Activated T-helper 2 cell treated with anti-CD3 and anti-CD28 coated beads, Interferon-gamma antibody, Interleukin-2, Interleukin-4, amounts not matched to agents 10 μg/mL and 5 μg/mL and 100 μg/mL, durations not matched to agents 14 hours and 24 hours and 36 hours (primary cell): ENCODE results near the gene SAMD7. TPM values are rescaled to one million over a fixed set of nuclear protein-coding genes. Genes with fewer than 3 reads are reported as not detected.

Experiments
- DNase-seq: peaks from one replicate; pipeline ENCODE4 v3.0.0; 2021; ENCODE audit warnings: low spot score
- H3K27ac Mint-ChIP-seq: one replicate; pipeline ENCODE4 v1.8.0; 2021; ENCODE audit warnings: mixed read lengths
- H3K27me3 Mint-ChIP-seq: one replicate; pipeline ENCODE4 v1.8.0; 2021; ENCODE audit warnings: low read depth, mixed read lengths
- H3K36me3 Mint-ChIP-seq: one replicate; pipeline ENCODE4 v1.8.0; 2021; ENCODE audit warnings: low read depth, mixed read lengths
- H3K4me1 Mint-ChIP-seq: one replicate; pipeline ENCODE4 v1.8.0; 2021; ENCODE audit warnings: low read depth, mixed read lengths
- H3K4me3 Mint-ChIP-seq: one replicate; pipeline ENCODE4 v1.8.0; 2021; ENCODE audit warnings: low read depth, mild to moderate bottlenecking, moderate library complexity, mixed read lengths
- H3K9me3 Mint-ChIP-seq: one replicate; pipeline ENCODE4 v1.8.0; 2021; ENCODE audit warnings: mixed read lengths
- intact Hi-C: fragments of 100-400 bp; cut with micrococcal nuclease; formaldehyde crosslinking; loops from one replicate; pipeline ENCODE4 v1.15.1; 2023
- total RNA-seq: library from RNA; stranded (reverse); gene quantifications from 2 replicates; pipeline ENCODE4 v1.2.3, GENCODE V29; 2022

SAMD7 gene
- total RNA-seq, 1 donor from 2014 or later = not detected

DNA sequence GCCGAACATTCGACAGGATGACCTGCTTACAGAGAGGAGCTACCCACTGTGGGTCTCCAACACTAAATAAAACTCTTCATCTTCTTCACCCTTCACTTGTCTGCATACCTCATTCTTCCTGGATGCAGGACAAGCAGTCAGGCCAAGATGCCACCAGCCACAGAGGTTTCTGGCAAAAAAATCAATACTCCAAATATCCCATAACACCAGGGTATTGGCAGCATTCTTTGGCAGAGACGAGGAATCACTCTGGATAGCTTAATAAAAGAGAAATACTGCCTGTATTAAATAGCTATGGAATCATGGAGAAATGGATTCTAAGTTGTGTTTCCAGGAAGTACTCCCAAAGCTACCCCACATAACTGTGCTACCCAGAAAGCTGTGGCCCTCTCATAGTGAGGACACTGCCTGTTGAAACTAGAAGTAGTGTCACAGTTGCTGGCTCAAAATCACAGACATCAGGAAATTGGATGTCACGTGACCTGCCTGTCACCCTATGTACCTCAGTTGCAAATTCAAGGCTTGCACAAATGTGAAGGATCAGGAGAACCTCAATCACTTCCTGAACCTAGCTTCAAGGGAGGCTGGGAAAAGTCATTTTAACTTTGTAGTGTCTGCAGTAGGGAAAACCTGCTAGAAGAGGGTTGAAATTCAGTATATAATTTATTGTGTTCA lies 30.7 kb upstream of the SAMD7 start:
- intact Hi-C loops = no loop called here
- Mint-ChIP-seq H3K4me3 (no peak overlapping the region), H3K9me3 (no peaks in the 10 kb centered on the region), H3K27me3 (no peaks in the 10 kb centered on the region), H3K36me3 (no peaks in the 10 kb centered on the region), H3K27ac (no peak overlapping the region), H3K4me1 (peaks cover 1% of the 10 kb centered on the region)
- no peak for DNase-seq

GRCh38 chr3:169886671-169887070 lies 24.7 kb upstream of the SAMD7 start:
- H3K4me3 Mint-ChIP-seq = no peak overlapping the region
- no peaks in the 10 kb centered on the region for H3K36me3 Mint-ChIP-seq
- no peak for DNase-seq
- no peak overlapping the region for H3K27ac Mint-ChIP-seq
- H3K4me1 Mint-ChIP-seq = no peaks in the 10 kb centered on the region
- peaks cover 1% of the 10 kb centered on the region for H3K27me3 Mint-ChIP-seq
- intact Hi-C loops = no loop called here
- no peaks in the 10 kb centered on the region for H3K9me3 Mint-ChIP-seq

- no peaks in the 10 kb centered on the region for H3K9me3 Mint-ChIP-seq
- H3K27ac Mint-ChIP-seq = no peak overlapping the region
- no peak overlapping the region for H3K4me3 Mint-ChIP-seq
These were observed 19.5 kb upstream of the SAMD7 start for GRCh38 chr3:169891886-169892285.

GRCh38 chr3:169894110-169894509 lies 17.3 kb upstream of the SAMD7 start:
- intact Hi-C loops = no loop called here
- H3K36me3 Mint-ChIP-seq = no peaks in the 10 kb centered on the region
- no peaks in the 10 kb centered on the region for H3K4me1 Mint-ChIP-seq
- H3K4me3 Mint-ChIP-seq = no peak overlapping the region
- no peak for DNase-seq
- H3K9me3 Mint-ChIP-seq = no peaks in the 10 kb centered on the region
- H3K27ac Mint-ChIP-seq = no peak overlapping the region
- no peaks in the 10 kb centered on the region for H3K27me3 Mint-ChIP-seq

More at GRCh38 chr3:169891886-169892285, 19.5 kb upstream of the SAMD7 start:
- H3K27me3 Mint-ChIP-seq = peaks cover 1% of the 10 kb centered on the region
- H3K4me1 Mint-ChIP-seq = no peaks in the 10 kb centered on the region
- no peaks in the 10 kb centered on the region for H3K36me3 Mint-ChIP-seq
- intact Hi-C loops = no loop called here
- DNase-seq = no peak

DNA sequence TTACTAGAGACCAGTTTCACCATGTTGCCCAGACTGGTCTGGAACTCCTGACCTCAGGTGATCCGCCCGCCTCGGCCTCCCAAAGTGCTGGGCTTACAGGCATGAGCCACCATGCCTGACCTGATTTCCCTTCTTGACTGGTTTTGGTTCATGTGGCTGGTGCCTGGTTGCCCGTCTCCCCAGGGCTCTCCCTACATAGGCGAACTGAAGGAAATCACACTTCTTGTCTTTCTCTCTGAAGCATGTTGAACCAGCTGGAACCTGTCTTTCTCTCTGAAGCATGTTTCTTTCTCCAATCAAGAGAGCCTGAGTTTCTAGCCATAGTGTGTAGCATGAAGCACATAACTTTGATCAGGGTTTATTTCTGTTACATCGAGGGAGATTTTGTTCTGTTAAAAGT lies 16.3 kb upstream of the SAMD7 start:
- intact Hi-C loops = no loop called here
- Mint-ChIP-seq H3K27ac (no peak overlapping the region), H3K4me1 (no peaks in the 10 kb centered on the region), H3K4me3 (no peak overlapping the region), H3K9me3 (peaks cover 3% of the 10 kb centered on the region), H3K27me3 (no peaks in the 10 kb centered on the region), H3K36me3 (no peaks in the 10 kb centered on the region)
- DNase-seq = no peak

- Mint-ChIP-seq H3K27ac (no peak overlapping the region), H3K4me1 (no peaks in the 10 kb centered on the region), H3K9me3 (peaks cover 18% of the 10 kb centered on the region), H3K36me3 (no peaks in the 10 kb centered on the region), H3K27me3 (no peaks in the 10 kb centered on the region), H3K4me3 (no peak overlapping the region)
- intact Hi-C loops = no loop called here
- DNase-seq = no peak
These were observed 14.1 kb upstream of the SAMD7 start for GRCh38 chr3:169897284-169897683.

- intact Hi-C loops = no loop called here
- Mint-ChIP-seq H3K27me3 (peaks cover 5% of the 10 kb centered on the region), H3K9me3 (peaks cover 28% of the 10 kb centered on the region), H3K4me1 (no peaks in the 10 kb centered on the region), H3K27ac (no peak overlapping the region), H3K36me3 (no peaks in the 10 kb centered on the region), H3K4me3 (no peak overlapping the region)
- no peak for DNase-seq
These were observed 9.9 kb upstream of the SAMD7 start for GRCh38 chr3:169901453-169901852.

DNA sequence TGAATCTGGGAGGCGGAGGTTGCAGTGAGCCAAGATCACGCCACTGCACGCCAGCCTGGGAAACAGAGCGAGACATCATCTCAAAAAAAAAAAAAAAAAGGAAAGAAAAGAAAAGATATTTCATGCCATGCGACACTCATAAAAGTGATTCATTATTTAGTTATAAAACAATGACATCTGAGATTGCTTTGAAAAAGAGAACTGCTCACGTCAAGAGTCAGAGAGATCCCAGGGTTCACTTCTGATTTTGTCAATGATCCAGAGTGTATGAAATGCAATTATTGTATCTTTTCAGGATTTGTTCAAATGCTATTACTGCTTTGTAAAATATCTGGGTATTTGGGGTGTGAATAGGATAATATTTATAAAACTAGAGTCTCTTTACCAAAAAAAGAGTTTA lies 6.0 kb upstream of the SAMD7 start:
- Mint-ChIP-seq H3K27ac (no peak overlapping the region), H3K4me1 (no peaks in the 10 kb centered on the region), H3K9me3 (peaks cover 23% of the 10 kb centered on the region), H3K36me3 (no peaks in the 10 kb centered on the region), H3K27me3 (peaks cover 6% of the 10 kb centered on the region), H3K4me3 (no peak overlapping the region)
- no peak for DNase-seq
- intact Hi-C loops = no loop called here

DNA sequence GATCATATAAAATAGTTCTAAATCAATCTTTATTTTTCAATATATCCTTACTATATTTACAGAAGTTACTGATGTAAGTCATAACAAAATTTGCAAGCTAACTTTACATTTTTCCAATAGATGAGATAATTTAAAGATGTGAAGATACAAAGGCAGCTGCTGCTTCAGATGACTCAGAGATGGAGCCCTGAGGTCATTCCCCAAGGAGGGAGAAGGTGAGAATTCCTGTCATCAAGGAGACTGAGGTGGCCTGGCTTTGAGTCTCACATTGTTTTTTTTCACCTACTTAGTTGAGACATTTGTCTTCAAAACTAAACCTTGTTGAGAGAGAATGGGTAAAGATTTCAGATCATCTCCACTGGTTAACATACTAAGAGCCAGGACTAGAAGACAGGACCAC lies 3.9 kb upstream of the SAMD7 start:
- H3K4me1 Mint-ChIP-seq = no peaks in the 10 kb centered on the region
- DNase-seq = no peak
- intact Hi-C loops = no loop called here
- H3K9me3 Mint-ChIP-seq = peaks cover 11% of the 10 kb centered on the region
- H3K4me3 Mint-ChIP-seq = no peak overlapping the region
- no peaks in the 10 kb centered on the region for H3K36me3 Mint-ChIP-seq
- H3K27ac Mint-ChIP-seq = no peak overlapping the region
- H3K27me3 Mint-ChIP-seq = peaks cover 6% of the 10 kb centered on the region

GRCh38 chr3:169907944-169908343 lies 3.4 kb upstream of the SAMD7 start:
- H3K9me3 Mint-ChIP-seq = peaks cover 7% of the 10 kb centered on the region
- H3K27me3 Mint-ChIP-seq = peaks cover 6% of the 10 kb centered on the region
- no peaks in the 10 kb centered on the region for H3K36me3 Mint-ChIP-seq
- DNase-seq = no peak
- intact Hi-C loops = no loop called here
- no peak overlapping the region for H3K27ac Mint-ChIP-seq
- no peaks in the 10 kb centered on the region for H3K4me1 Mint-ChIP-seq
- no peak overlapping the region for H3K4me3 Mint-ChIP-seq

GRCh38 chr3:169913323-169913722 lies 2.0 kb downstream of the SAMD7 start:
- intact Hi-C loops = no loop called here
- Mint-ChIP-seq H3K27ac (no peak overlapping the region), H3K9me3 (no peaks in the 10 kb centered on the region), H3K4me1 (no peaks in the 10 kb centered on the region), H3K27me3 (no peaks in the 10 kb centered on the region), H3K4me3 (no peak overlapping the region), H3K36me3 (no peaks in the 10 kb centered on the region)
- no peak for DNase-seq

DNA sequence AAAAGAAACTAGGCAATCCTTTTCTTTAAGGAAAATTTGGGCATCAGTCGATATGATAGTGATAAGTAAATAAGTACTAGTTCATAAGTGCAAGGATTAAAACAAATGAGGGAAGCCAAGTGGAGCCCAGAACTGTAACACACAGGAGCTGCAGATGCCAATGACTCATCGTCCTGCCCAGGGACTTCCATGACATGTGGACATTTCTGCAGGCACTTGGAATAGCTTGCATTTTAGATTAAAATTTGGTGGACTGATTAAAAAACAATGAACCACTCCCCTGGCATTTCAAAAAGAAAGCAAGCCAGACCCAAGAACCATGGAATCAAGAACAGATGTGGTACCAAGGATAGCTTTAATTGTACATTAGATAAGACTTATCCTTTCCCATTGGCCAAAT lies 2.9 kb downstream of the SAMD7 start:
- H3K4me3 Mint-ChIP-seq = no peak overlapping the region
- H3K27me3 Mint-ChIP-seq = no peaks in the 10 kb centered on the region
- H3K9me3 Mint-ChIP-seq = no peaks in the 10 kb centered on the region
- no peaks in the 10 kb centered on the region for H3K36me3 Mint-ChIP-seq
- intact Hi-C loops = no loop called here
- H3K27ac Mint-ChIP-seq = no peak overlapping the region
- H3K4me1 Mint-ChIP-seq = no peaks in the 10 kb centered on the region
- no peak for DNase-seq

- H3K4me1 Mint-ChIP-seq = no peaks in the 10 kb centered on the region
- peaks cover 1% of the 10 kb centered on the region for H3K27me3 Mint-ChIP-seq
- intact Hi-C loops = no loop called here
- no peaks in the 10 kb centered on the region for H3K9me3 Mint-ChIP-seq
- no peak overlapping the region for H3K27ac Mint-ChIP-seq
- no peak for DNase-seq
- H3K4me3 Mint-ChIP-seq = no peak overlapping the region
- no peaks in the 10 kb centered on the region for H3K36me3 Mint-ChIP-seq
These were observed 11.8 kb downstream of the SAMD7 start for GRCh38 chr3:169923189-169923588.

GRCh38 chr3:169923831-169924230 lies 12.5 kb downstream of the SAMD7 start:
- intact Hi-C loops = no loop called here
- H3K36me3 Mint-ChIP-seq = no peaks in the 10 kb centered on the region

More at GRCh38 chr3:169923831-169924230, 12.5 kb downstream of the SAMD7 start:
- Mint-ChIP-seq H3K4me1 (no peaks in the 10 kb centered on the region), H3K27me3 (peaks cover 4% of the 10 kb centered on the region), H3K9me3 (no peaks in the 10 kb centered on the region), H3K4me3 (no peak overlapping the region), H3K27ac (no peak overlapping the region)
- no peak for DNase-seq
